Glomerular visceral epithelial cell (primary cell): ENCODE measurements around the gene VOPP1.
A peak's percentile ranks its signal among the peaks of the same experiment; 100 is the strongest.
"Not testable (repeated sequence)": the region's sequence is repeated elsewhere in the genome, so short reads cannot be mapped to it uniquely, and the experiment has no call there.

Source experiments
- DNase-seq: peaks from one replicate; pipeline ENCODE4 v3.0.0-alpha.2; 2016; ENCODE audit errors: extremely low spot score

VOPP1 gene

GRCh38 chr7:55488216-55488615, 84.1 kb downstream of the VOPP1 start:
- DNase-seq = no peak

GRCh38 chr7:55486991-55487390, 85.3 kb downstream of the VOPP1 start:
- DNase-seq = no peak

DNA sequence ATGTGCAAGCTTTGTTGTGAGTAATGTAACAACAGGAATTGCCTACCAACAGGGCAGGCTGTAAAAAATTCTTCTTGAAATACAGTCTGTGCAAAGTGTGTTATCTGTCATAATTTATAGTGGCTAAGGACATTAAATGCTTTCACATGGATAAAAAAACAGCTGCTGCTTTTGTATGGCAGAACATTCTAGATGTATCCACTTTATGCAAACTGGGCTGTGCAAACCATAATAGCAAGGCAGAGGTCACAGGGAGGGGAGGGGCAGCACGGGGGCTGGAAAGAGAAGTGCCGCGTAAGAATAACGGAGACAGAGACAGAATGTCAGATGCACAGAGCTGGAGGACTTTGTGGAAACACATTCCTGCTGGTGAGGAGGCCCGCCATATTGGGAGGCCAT, 86.1 kb downstream of the VOPP1 start:
- no peak for DNase-seq

DNA sequence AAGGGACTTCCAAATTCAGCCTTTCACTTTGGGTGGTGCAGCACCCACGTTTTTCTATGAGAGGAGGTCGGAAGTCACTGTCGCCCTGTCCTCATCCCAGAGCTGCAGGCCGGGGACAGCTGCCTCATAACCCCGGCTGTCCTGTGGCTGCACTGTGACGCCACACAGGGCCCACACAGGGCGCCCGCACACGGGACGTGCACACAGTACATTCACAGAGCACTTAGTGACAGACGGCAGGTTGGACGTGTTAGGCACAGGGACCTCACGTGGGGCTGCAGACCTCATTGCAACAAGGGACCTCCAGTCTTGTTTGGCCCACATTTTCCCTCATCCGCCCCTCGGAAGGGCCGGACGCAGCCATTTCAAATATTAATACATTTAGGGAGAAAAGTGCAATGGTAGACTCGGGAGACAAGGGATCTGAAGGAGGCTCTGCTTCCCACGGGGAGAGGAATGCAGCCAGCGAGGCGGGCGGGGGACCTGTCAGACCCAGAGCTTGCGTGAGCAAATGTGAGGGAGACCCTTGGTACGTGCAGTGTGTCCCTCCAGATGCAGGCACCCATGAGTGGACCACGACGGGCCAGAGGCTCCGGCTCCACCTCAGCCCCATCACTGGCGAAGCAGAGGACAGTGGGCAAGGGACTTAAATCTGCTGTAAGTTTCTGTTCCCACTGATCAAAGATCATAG, 86.7 kb downstream of the VOPP1 start:
- no peak for DNase-seq

DNA sequence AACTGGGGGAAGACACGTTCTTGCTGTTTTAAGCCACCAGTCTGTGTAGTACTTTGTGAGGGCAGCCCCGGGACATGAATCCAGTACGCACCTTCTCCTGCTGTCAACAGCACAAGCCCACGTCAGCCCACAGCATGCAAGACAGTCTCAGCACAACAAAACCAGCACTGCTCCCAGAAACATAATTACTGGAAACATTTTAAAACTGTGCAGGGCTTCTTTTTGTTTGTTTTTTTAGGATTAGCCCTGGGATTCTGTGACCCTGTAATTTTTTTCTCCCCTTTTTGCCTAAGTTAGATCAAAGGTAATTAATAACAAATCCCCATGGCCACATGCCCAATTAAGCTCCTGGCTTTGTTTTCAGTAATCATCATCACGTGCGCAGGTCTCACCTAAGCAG, 87.5 kb downstream of the VOPP1 start:
- DNase-seq = no peak

DNA sequence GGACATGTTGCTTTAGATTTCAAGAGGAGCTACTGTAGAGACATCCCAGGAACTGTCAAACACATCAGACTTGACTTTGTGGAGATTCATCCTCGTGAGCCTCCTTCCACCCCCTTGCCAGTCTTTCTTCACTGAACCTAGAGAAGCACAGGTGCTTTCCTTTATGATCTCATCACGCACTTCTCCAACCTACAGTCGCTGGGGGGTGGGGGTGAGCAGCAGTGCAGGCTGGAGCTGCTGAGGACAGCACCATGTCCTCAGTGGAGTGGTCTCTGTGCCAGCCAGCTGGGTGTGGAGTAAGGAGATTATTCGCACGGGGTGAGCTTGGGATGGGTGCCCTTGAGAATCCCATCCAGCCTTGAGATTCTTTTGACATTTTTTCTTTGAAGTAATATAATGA, 88.1 kb downstream of the VOPP1 start:
- no peak for DNase-seq

DNA sequence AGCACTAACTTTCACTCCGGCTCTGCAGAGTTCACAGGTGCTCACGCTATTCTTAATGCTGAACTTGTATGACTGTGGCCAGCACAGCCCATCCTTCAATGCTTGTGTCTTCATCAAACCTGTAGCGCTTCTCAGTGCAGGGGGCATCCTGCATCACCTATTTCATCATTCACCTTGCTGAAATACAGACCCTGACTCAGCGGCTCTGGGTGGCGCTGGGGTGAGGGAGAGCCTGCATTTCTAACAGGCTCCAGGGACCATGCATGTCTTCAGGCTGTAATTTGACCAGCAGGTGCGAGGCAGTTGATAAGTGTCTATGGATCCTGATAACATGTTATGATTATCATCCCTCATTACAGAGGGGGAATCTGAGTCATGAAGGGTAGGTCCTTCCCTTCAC, 89.3 kb downstream of the VOPP1 start:
- no peak for DNase-seq

DNA sequence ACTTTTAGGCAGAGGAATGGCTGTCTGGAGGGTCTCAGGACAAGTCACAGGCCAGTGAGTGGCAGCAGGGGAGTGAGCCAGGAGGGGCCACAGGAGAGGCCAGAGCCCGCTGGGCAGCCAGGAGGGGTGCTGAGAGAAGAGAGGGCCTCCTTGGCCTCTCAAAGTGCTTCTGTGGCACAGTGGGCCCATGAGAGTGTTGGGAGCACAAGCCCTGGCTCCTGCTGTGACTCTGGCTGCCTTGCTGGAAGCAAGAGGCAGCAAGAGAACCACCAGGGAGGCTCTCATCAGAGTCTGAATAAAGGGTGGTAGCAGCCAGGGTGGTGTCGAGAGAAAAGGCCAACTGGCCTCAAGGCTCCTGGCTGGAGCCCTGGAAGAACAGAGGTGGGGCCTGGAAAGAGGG, 91.1 kb downstream of the VOPP1 start:
- DNase-seq = no peak

DNA sequence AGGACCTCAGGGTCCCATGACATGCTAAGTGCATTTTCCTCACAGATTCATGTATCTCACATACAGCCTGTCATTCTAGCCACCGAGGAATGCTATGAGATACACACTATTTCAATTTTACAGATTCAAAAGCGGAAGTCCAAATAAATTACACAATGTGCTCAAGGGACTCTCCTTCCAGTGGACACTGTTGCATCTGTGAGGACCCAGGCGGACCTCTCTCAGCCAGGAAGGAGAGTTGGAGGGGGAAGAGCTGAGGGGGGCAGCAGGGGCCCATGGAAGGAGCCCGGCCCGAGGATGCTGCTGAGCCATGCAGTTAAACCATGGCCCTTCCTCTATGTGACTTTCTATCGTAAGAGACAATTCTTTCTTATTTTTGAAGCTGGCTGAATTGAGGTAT, 93.6 kb downstream of the VOPP1 start:
- no peak for DNase-seq

DNA sequence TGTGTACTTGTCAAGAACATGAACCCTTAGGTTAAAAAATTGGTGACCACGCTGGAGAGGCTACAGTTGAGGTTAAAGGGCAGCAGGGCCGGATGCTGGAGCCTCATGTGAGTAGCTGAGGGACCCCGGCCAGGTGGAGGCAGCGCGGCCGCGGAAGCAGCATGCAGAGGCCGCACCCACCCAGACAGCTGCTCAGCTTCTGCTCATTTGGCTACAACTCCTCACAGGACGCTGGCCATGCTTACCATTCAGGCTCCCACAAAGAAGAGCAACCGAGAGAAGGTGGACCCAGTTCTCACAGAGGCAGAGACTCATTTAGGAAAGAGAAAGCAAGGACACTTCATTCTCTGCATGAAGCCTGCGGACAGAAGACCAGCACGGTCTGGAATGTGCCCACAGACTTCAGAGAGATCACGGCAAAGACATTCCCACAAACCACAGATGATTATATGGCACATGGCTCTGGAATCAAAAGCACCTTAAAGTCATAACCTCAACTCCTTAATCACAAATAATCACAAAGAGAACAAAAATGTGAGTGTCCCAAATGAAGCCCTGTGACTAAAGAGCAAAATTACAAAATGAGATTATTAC, 94.4 kb downstream of the VOPP1 start:
- DNase-seq = peak; percentile 88

GRCh38 chr7:55476852-55477780, 95.2 kb downstream of the VOPP1 start:
- DNase-seq = peak; percentile 13

DNA sequence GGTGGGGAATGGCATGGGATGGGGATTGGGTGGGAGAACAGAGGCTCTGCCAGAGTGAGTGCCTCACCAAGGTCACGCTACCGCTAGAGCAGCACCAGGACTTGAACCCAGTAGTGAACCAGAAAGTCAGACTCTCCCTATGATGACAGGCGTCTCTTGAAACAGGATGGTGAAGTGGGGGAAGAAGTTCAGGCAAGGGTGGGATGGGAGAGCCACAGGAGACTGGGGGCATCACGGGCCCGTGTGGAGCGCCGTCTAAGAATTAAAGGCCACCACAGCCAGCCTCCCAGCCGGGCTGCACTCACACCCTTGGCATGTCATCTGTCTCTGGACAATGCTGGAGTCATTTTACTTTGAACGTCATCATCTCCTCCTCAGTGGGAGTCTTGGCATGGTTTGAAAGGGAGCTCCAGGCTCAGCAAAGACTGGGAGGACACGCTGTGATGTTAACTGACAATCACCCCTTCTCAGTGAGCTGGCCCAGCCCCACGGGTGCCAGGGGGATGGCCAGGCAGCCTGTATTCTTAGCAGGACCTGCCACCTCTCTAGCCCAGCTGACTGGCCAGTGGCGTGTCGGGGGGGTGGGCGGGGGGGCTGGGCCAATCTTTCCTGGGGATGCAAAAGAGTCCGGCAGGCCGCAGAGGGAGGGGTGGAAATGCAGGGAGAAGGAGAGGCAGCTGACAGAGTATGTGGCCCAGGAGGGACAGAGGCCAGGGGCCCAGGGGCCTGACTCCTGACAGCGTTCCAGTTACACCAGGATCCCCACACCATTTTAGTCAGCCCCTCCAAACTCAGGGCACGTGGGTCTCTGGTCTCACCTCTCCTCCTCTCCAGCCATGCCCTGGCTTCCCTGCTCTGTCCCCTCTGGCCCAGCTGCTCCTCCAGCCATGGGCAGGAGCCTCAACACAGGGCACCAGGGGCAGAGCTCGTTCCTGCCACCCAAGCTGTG, 96.2 kb downstream of the VOPP1 start:
- DNase-seq = no peak

DNA sequence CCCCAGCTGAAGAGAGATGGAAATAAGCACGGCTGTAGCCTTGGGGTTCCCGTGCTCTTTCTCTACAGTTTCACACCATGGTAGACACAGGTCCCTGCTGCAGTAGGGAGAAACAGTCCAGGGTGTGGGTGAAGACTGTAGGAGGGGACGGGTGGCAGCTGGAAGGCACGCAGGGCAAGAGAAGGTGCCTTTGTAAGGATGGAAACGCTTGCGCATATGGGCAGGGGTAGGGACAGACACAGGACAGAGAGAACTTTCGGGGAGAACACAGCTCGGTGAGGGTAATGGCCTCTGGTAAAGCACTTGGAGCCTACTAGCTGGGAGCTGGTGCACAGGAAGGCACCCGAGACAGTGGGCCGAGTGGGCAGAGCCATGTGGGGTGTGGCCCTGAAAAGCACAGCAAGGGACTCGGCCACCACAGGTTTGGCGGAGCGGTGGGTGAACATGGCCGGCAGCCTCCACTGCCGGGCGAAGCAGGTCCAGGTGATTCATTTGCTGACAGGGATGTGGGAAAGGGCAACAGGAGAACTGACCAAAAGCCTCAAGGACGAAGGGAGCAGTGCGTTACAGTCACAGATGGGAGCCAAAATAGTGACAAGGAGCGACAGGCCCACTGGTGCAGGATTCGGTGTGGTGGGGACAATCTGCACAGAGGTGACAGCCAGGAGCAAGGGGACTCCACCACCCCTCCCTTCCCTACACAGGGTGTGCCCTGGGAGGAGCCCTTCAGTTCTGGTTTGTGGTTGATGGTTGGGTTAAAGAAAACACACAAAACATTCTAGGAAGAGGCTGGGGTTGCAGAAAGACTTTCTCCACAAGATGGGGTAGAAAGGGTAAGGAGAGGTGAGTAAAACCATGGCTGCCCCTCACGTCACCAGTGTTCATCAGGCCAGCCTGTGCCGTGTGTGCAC, 97.1 kb downstream of the VOPP1 start:
- DNase-seq = no peak

GRCh38 chr7:55473932-55474331, 98.4 kb downstream of the VOPP1 start:
- DNase-seq = no peak

DNA sequence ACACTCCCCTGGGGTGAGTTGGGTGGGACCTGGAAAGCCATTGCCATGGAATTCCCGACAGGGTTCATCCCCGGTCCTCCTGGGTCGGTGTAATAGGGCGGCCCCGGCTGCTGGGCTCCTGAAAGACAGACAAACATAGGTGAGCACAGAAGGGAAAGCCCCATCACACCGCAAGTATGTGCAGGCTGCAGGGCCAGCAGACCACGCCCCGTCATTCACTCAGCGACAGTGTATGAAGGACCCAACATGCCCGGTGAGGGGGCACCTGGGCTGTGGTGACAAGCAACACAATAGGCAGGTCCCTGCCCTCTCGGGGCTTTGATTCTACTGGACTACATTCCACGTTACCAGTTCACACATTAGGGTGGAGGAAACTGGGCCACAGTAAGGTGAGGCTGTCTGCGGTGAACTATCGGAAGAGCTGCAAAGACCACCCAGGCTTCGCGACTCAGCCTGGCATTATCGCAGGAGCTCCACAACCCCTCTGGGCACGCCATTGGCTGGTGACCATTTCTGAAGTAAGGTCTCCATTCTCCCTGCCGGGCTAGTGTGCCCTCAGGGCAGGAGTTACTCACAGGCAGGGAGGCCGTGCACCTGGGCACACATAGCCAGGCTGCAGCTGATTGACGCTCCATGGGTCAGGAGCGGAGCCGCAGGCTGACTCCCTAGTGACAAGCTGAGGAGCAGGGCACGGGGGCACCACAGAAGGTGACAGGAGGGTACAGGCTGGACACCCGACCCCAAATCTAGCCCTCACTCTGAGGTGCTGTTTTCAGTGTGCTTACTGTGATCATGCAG, 99.2 kb downstream of the VOPP1 start:
- DNase-seq = no peak

GRCh38 chr7:55472406-55472805, 99.9 kb downstream of the VOPP1 start:
- DNase-seq = not testable (repeated sequence)

- not testable (repeated sequence) for DNase-seq
These were observed 100.7 kb downstream of the VOPP1 start for GRCh38 chr7:55471594-55471993.

DNA sequence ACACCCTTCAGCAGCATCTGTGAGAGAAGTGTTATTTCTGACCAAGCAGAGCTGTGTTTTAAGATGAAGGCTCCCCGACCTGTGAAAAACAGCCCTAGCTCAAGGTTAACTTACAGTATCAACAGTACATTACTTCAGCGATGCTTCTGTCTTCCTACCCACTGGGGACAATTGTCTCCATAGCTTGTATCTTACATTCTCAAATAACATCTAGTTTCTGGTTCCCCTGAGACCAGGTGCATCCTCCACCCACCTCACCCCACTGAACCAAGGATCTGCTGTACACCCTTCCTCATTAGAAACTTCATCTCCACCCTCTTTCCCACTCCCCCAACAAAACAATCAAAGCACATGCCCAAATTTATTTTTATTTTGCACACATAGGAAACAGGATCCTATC, 102.0 kb downstream of the VOPP1 start:
- no peak for DNase-seq

GRCh38 chr7:55469721-55470120, 102.6 kb downstream of the VOPP1 start:
- no peak for DNase-seq

DNA sequence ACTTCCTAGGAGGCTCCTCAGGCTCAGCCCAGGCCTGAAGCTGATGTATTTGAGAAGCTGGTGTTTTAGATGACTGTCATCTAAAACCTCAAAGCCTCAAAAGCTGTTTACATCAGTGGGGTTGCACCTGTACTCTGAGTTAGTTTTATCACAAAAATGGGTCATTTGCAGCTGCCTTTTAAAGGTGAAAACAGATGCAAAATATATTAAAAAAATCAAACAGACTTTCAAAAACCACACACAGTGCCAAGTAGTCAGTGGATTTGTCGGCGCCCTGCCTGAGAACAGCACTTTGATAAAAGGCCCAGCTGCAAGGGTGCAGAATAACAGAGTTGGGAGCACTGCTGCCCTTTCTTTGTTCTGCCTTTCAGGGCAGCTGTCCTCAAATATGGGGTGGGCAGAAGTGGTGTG, 103.0 kb downstream of the VOPP1 start:
- no peak for DNase-seq
